ENCODE results near the gene STOX2. TPM values are rescaled to one million over a fixed set of nuclear protein-coding genes. Genes with fewer than 3 reads are reported as not detected.

Gene STOX2
- total and polyA plus RNA-seq, 9 donors = 2.2 to 16.4 (median 6.4) TPM

DNA sequence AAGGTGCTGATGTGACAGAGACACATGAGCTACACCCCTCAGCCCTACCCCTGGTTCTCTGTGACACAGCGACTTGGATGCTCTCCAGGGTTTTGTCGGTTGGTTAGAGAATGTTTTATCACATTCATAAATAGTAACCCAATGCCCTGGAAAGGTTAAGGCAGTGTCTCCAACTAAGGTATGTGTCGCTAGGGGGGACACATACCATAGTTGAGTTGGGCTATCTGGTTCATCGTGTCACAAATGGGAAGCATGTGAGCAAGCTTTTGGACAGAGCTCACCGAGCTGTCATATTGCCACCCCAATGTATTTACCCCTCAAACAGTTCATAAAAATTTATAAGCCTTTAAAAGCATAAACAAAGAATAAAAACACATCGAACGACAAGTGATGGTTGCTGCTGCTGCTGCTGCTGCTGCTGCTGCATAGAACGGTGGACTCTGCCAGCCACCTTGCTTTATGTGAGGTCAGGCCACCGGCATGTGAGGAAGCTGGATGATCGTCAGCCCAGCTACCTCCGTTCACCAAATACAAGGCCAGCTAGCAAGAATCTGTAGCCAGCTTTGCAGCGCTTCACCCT is 55.9 kb downstream of the STOX2 start:
- H3K4me3 ChIP-seq = no peak overlapping the region
- H3K4me1 ChIP-seq (ENCODE audit: insufficient read depth) = peaks cover 2% of the 10 kb centered on the region
- no peak for TF ChIP-seq EP300 (IDR thresholded peaks at IDR 0.05)
- H3K9me3 ChIP-seq = no peaks in the 10 kb centered on the region
- H3K27ac ChIP-seq = no peak overlapping the region
- no peaks in the 10 kb centered on the region for H3K36me3 ChIP-seq
- WGBS, 3 donors = 69 to 70% (median 69%) methylated on average over 12 of the region's 12 CpGs
- no peaks in the 10 kb centered on the region for H3K27me3 ChIP-seq
- intact Hi-C loops (cut with DNase I) = no loop called here
- no peak for DNase-seq

GRCh38 chr4:183961795-183962194 is 56.7 kb downstream of the STOX2 start:
- Histone ChIP-seq H3K4me1 (ENCODE audit: insufficient read depth) (peaks cover 2% of the 10 kb centered on the region), H3K27me3 (no peaks in the 10 kb centered on the region), H3K9me3 (no peaks in the 10 kb centered on the region), H3K36me3 (no peaks in the 10 kb centered on the region), H3K27ac (no peak overlapping the region), H3K4me3 (no peak overlapping the region)
- 28 to 98% (median 46%) methylated on average over 1 of the region's 1 CpG for WGBS, 3 donors
- TF ChIP-seq EP300 (IDR thresholded peaks at IDR 0.05) (no peak), CTCF (IDR thresholded peaks at IDR 0.05) (no peak), POLR2A (IDR thresholded peaks at IDR 0.05) (no peak)
- intact Hi-C loops (cut with DNase I) = no loop called here
- DNase-seq = no peak

GRCh38 chr4:183962419-183962818 is 57.3 kb downstream of the STOX2 start:
- no peaks in the 10 kb centered on the region for H3K36me3 ChIP-seq
- H3K9me3 ChIP-seq = no peaks in the 10 kb centered on the region
- no peak overlapping the region for H3K27ac ChIP-seq
- 87 to 92% (median 89%) methylated on average over 2 of the region's 2 CpGs for WGBS, 3 donors
- no peaks in the 10 kb centered on the region for H3K27me3 ChIP-seq
- DNase-seq = no peak
- no peak for TF ChIP-seq EP300 (IDR thresholded peaks at IDR 0.05)
- TF ChIP-seq CTCF (IDR thresholded peaks at IDR 0.05) = no peak
- TF ChIP-seq POLR2A (IDR thresholded peaks at IDR 0.05) = no peak
- H3K4me3 ChIP-seq = no peak overlapping the region
- peaks cover 2% of the 10 kb centered on the region for H3K4me1 ChIP-seq (ENCODE audit: insufficient read depth)
- intact Hi-C loops (cut with DNase I) = no loop called here

DNA sequence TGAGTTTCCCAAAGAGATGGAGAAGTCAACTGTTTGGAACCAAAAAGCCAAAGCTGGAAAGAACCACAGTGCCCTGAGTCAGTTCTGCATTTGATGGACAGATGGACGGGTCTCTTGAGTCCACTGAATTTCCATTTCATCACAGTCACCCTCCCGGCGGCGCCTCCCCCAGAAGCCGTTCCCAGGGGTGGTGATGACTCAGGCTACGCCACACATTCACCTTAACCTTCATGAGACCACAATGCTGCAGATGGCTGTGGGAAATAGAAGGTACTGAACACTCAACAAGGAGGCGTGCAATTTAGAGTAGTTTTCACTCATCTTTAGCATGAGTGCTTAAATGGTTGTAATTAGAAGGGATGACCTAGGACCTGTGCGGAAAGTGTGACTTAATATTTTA is 61.3 kb downstream of the STOX2 start:
- Histone ChIP-seq H3K4me1 (ENCODE audit: insufficient read depth) (no peaks in the 10 kb centered on the region), H3K9me3 (no peaks in the 10 kb centered on the region)
- intact Hi-C loops (cut with DNase I) = no loop called here

More for the DNA sequence above, 61.3 kb downstream of the STOX2 start:
- Histone ChIP-seq H3K27me3 (no peaks in the 10 kb centered on the region), H3K4me3 (no peak overlapping the region), H3K27ac (no peak overlapping the region), H3K36me3 (no peaks in the 10 kb centered on the region)
- no peak for DNase-seq
- TF ChIP-seq CTCF (IDR thresholded peaks at IDR 0.05) = no peak
- no peak for TF ChIP-seq POLR2A (IDR thresholded peaks at IDR 0.05)
- TF ChIP-seq EP300 (IDR thresholded peaks at IDR 0.05) = no peak
- WGBS, 3 donors = 89 to 93% (median 93%) methylated on average over 8 of the region's 8 CpGs
